IPS-NIHi7 (cell line): ENCODE results near the gene NAPSA.
A peak's percentile ranks its signal among the peaks of the same experiment; 100 is the strongest.
"Not testable (repeated sequence)": the region's sequence is repeated elsewhere in the genome, so short reads cannot be mapped to it uniquely, and the experiment has no call there.

Source experiments
- DNase-seq: peaks from one replicate; pipeline ENCODE4 v3.0.0; 2012; ENCODE audit warnings: mixed read lengths; ENCODE audit errors: extremely low spot score

NAPSA gene

DNA sequence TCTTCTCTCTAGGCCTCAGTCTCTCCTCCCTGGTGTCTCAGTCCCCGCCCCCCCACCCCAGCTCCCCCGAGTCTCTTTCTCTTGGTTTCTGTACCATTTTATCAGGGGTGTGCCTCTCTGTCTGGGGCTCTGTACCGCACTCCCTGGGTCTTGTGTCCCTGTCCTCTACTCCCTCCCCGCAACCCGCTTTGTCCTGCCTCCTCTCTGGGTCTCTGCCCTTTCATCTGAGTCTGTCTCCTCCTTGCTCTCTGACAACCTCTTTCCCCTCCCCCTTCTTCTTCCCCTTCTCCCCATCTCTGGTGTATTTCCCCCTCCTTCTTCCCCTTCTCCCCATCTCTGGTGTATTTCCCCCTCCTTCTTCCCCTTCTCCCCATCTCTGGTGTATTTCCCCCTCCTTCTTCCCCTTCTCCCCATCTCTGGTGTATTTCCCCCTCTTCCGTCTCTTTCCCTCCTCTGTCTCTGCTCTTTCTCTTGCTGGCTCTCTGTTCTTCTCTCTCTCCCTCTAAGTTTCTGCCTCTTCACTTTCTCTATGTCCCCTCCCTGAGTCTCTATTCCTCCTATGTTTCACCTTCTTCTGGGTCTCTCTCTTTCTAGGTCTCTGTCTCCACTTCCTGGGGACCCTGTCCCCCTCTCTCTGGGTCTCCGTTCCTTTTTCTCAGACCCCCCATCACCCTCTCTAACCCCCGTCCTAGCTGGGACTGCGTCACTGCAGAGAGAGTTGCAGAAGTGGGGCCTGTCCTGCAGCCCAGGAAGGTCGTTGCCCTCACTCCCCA, 34.0 kb downstream of the NAPSA start:
- DNase-seq: no peak

DNA sequence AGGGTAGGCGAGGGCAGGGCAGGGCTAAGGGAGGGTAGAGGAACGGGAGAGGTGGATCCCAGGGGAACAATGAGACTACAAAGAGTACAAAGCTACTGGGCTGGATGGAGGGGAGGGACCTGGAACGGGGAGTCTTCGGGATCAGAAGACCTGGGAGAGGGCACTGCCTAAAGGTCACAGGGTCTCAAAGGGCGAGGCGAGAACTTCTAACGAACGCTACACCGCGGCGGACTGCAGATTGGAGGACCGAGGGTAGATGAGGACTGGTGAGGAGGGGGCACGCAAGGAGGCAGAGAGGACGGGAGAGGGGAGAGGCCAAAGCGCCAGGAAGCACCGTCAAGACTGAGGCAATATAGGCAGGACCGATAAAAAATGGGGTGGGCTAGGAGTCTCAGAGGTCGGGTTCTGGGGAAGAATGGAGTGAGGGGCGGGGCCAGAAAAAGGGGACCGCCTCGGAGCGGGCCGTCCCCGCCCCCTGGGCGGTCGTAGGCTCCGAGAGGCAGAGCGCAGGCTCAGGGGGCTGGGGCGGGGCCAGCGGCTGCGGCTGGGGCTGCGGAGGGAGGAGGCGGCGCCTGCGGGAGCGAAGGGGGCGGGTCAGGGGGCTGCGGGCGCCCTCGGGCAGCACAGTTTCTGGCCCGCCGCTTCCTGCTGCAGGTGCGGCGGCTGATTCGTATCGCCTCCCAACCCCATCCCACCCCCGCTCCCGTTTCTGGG, 34.9 kb downstream of the NAPSA start:
- DNase-seq: peak; percentile 79

- DNase-seq: not testable (repeated sequence)
Observed at GRCh38 chr19:50329926-50330294, 35.5 kb downstream of the NAPSA start.

DNA sequence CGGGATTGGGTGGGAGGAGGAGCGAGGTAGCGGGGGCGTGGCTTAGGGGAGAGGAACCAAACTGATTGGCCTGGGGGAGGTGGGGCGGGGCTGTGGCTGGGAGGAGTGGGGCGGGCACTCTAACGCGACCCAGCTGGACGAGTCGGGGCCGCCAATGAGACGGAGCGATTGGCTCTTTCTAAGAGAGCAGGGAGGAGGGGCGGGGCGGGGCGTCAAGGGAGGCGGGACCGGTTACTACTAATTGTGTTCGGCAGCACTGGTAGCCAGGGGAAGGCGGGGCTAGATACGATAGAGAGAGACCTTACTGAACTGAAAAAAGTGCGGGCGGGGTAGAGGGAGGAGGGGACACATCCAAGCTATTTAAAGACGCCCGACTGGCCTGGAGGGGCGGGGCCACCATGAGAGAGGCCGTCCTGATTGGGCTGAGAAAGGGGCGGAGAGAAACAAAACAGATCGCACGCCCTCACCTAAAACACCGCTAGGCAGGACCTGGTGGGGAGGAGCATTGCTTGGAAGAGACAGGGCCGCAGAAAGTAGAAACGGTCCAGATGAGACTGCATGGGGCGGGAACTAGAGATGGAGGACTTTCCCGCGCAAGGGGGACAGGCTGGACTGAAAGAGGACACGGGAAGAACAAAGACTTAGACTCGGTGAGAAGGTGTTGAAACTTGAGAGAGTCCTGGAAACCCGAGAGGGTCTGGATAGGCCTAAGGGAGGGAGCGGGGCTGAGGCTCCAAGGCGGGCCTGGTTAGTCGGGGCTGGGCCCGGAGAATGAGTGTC, 36.1 kb downstream of the NAPSA start, which contains the start of gene KCNC3:
TSS of gene KCNC3 (minus strand) at position 232 of the 780 bp plus-strand sequence. CDS start 295 bp downstream, outside the sequence.
- DNase-seq: peak; percentile 89

DNA sequence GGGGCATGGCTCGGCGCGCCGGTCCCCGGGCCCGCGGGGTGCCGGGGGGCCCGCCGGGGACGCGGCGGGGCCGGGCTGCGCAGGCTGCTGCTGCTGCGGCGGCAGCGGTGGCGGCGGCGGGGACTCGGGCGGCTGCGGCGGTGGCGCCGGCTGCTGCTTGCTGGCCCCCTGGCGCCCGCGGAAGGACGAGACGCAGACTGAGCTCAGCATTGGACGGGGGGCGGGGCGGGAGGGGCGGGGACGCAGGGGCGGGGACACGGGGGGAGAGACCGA, 36.6 kb downstream of the NAPSA start:
- no peak for DNase-seq

GRCh38 chr19:50328224-50328872, 37.1 kb downstream of the NAPSA start:
- DNase-seq: no peak

DNA sequence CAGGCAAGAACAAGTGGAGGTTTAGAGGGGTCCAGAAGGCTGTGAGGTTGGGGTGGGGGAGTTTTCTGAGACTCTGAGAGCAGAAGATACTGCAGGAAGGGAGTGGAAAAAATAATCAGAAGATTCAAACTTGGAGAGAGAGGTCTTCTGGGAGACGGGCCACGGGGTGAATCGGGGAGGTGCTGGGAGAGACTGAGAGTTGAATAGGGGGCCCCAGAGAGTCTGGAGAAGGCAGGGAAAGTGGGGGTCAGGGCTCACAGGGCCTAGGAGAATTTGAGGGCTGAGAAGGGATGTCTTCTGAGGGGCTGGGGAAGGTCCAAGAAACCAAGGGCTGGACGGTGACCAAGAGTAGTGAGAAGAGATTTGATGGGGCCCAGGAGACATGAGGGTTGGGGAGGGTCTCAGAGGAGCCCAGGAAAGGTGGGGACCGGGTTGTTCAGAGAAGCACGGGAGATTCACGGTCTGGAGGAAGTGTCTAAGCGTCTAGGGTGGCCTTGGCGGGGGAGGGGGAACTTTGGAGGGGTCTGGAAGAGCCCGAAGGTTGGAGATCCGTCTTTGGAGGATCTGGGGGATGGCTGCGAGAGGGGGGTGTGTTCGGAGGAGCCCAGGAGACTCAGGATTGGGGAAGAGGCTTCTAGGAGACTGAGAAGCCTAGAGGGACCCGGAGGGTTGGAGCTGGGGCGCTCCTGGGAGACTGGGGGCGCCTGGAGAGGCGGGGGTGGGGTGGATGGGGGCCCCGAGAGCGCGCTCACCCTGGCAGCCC, 37.8 kb downstream of the NAPSA start:
- no peak for DNase-seq

GRCh38 chr19:50327013-50327412, 38.4 kb downstream of the NAPSA start:
- DNase-seq: no peak

DNA sequence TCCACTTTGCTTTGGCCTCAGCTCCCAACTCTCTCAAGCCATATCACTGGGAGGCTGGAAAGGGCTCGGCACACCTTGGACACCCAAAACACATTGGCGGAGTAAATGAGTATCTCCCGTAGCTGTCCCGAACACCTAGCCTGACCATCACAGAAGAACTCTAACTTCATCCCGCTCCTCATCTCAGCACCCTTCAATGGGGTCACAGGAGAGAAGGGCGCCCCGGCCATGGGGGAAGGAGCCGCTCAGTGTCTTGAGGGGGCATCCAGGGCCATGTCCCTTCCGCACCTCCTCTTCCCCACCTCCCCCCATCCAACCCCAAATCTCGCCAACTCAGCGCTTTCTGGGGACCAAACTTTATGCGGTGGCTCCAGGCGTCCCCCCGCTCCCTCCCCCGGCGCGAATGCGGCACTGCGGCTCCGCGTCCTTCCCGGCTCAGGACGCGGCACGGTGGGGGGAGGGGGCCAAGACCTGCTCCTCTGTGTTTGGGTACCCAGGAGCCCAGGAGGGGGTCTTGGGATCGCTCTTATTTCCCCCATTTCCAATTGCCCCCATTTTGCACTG, 39.3 kb downstream of the NAPSA start:
- no peak for DNase-seq

DNA sequence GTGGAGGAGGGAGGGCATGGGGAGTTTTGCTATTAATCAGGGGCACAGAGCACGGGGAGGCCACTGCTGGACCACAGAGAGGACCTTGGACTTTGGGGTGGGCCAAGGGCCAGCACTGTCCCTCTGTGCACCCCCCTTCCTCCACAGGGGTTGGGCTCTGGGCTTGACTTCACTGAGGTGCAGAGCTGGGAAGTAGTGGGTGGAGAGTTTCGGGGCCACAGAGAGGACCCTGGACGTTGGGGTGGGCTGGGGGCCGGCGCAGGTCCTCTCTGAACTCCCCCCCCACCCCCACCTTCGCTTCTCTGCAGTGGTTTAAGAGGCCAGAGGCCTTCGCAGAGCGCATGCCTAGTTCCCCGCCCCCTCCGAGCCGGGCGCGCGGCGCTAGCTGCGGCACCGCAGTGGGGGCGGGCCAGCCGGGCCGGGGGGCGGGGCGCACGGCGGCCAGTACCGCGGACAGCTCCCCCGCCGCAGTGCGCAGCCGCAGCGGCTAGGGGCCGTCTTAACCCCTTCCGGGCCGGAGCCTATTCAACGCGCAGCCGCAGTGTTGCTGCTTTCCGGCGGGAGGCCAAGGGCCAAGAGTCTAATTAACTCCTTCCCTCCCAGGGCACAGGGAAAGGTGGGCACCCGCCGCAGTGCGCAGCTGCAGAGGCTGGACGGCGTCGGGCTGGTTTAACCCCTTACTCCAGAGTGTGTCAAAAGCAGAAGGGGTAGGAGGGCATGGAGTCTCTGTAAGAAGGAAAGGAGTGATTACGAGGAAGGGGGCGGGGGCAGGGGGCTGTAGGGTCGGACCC, 39.9 kb downstream of the NAPSA start:
- DNase-seq: peak; percentile 97

- no peak for DNase-seq
Observed at GRCh38 chr19:50324331-50324730, 41.1 kb downstream of the NAPSA start.

DNA sequence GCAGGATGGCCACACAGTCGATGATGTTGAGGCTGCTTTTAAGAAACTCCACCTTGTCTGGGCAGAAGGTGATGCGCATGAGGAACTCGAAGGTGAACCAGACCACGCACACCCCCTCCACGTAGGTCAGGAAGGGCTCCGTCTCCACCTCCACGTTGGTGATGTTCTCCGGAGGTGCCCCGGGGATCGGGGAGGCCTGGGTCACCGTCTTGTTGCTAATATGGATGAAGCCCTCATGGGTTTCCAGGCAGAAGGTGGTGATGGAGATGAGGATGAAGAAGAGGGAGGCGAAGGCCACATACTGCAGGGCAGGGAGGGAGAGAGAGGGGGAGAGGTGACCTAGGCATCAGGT, 41.7 kb downstream of the NAPSA start:
- no peak for DNase-seq

DNA sequence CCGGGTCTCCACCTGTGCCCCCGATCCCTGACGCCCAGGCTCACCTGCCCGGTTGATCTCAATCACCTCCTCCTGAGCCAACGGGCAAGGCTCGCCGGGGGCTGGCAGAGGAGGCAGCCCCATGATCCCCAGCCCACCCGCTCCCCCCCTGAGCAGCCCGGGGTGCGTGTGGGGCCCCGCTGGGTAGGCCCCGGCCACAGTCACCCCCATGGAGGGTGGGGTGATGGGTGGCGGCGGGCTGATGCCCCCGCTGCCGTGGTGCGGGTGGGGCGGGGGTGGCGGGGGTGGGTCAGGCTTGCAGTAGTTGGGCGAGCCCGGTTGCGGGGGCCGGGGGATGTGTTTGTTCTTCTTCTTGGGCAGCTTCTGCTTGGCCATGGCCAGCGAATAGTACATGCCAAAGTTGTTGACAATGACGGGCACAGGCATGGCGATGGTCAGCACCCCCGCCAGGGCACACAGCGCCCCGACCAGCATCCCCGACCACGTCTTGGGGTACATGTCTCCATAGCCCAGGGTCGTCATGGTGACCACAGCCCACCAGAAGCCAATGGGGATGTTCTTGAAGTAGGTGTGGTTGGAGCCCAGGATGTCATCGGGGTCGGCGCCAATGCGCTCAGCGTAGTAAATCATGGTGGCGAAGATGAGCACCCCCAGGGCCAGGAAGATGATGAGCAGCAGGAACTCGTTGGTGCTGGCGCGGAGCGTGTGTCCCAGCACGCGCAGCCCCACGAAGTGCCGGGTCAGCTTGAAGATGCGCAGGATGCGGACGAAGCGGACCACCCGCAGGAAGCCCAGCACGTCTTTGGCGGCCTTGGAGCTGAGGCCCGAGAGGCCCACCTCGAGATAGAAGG, 42.3 kb downstream of the NAPSA start:
- no peak for DNase-seq

GRCh38 chr19:50322234-50322633, 43.2 kb downstream of the NAPSA start:
- DNase-seq: no peak

DNA sequence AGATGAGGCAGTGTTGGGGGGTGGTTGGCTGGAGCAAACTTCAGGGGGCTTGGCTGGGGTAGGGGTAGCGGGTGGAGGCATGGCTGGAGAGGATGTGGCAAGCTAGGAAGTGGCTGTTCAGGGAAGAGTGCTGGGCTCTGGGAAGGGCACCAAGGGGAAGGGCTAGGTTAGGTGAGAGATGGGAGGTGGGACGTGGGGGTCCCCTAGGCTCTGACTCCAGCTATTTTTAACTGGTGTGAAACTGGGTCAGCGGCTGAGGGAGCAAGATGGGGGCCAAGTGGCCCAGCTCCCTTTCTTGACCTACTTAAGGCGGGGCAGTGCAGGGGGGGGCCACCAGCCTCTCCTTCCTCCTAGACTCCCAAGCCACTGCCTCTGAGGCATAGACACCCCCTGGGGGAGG, 43.6 kb downstream of the NAPSA start:
- DNase-seq: no peak

DNA sequence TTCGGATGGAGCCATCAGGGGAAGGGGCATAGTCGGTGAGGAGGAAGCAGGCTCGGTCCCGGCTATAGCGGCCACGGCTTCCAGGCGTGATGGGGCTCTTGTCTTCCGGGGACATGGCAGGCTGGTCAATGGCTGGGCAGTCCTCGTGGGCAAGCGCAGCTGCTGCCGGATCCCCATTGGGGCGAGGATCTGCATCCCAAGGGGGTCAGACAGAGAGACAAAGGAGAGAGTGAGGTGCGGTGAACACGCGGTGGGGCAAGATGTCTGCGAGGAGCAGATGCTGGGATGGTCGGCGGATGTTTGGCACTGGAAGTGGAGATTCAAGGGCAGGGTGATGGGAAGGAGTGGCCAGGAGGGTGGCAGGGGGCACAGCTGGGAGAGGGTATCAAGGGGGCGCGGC, 44.8 kb downstream of the NAPSA start:
- no peak for DNase-seq

- no peak for DNase-seq
Observed at GRCh38 chr19:50320051-50320450, 45.4 kb downstream of the NAPSA start.

GRCh38 chr19:50319156-50319555, 46.3 kb downstream of the NAPSA start:
- no peak for DNase-seq

GRCh38 chr19:50318438-50318837, 47.0 kb downstream of the NAPSA start:
- DNase-seq: no peak
